ENCODE measurements around the gene DNAJC11.

Gene DNAJC11

DNA sequence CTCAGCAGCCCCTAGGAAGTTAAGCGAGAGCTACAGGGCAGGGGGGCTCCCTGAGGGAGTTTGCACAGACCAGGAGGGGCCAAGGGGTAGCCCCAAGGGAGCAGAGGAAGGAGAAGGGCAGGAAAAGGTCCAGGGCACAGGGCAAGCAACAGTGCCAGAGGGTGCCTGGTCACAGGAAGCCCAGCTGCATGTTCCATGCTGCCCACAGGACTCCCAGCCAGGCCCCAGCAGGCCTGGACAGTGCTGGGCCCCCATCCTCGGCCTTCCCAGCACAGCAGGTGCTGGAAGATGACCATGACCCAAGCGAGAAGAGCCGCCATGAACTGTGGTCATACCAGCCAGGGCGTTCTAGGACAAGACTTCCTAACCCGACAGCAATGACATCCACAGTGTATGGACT is 110.0 kb downstream of the DNAJC11 start:
- H4K8ac ChIP-seq (ENCODE audit: low read depth, low read length): no peak overlapping the region
- H2BK120ac ChIP-seq (ENCODE audit: low read depth, low read length): no peak overlapping the region
- no peak overlapping the region for H2BK12ac ChIP-seq (ENCODE audit: low read length)
- no peak overlapping the region for H3K18ac ChIP-seq (ENCODE audit: low read length)
- H3K79me1 ChIP-seq (ENCODE audit: low read depth, low read length): peaks cover 7% of the 10 kb centered on the region
- no peak overlapping the region for H3K27ac ChIP-seq (replicated peaks; ENCODE audit: low read length)
- no peak overlapping the region for H4K91ac ChIP-seq (ENCODE audit: low read depth, low read length, poor library complexity)
- peaks cover 55 to 96% of the 10 kb centered on the region in 2 donors for H3K36me3 ChIP-seq (replicated peaks in 1 of 2; ENCODE audit: control insufficient read depth in 2 of 2, insufficient read depth in 2 of 2, low read length in 2 of 2)
- H3K4ac ChIP-seq (ENCODE audit: low read length): no peak overlapping the region
- H2AK5ac ChIP-seq (ENCODE audit: low read depth, low read length): no peak overlapping the region
- no peak overlapping the region for H2BK5ac ChIP-seq (ENCODE audit: low read length)
- no peak overlapping the region for H3K4me2 ChIP-seq (ENCODE audit: insufficient read depth, low read length, poor library complexity, severe bottlenecking)
- H2AFZ ChIP-seq (ENCODE audit: low read length): no peak overlapping the region
- no peak overlapping the region for H3K14ac ChIP-seq (ENCODE audit: low read length)
- peak overlapping the region; percentile 8 for H3K23ac ChIP-seq (ENCODE audit: low read depth, low read length, poor library complexity)
- H3K27me3 ChIP-seq (ENCODE audit: control insufficient read depth in 3 of 3, insufficient read depth in 3 of 3, low read depth in 1 of 3, low read length in 3 of 3): no peaks in the 10 kb centered on the region
- no peak for DNase-seq (ENCODE audit: low spot score)
- H3K9ac ChIP-seq (ENCODE audit: low read depth, low read length, poor library complexity): peak overlapping the region; percentile 72
- H3K4me1 ChIP-seq (ENCODE audit: control insufficient read depth in 2 of 2, insufficient read depth in 1 of 2, low read depth in 1 of 2, low read length in 2 of 2): no peaks in the 10 kb centered on the region
- H2BK15ac ChIP-seq (ENCODE audit: low read length): no peak overlapping the region
- H3K4me3 ChIP-seq (ENCODE audit: low read length in 2 of 2): no peak overlapping the region
- H3K9me3 ChIP-seq (replicated peaks in 1 of 2; ENCODE audit: control insufficient read depth in 2 of 2, insufficient read depth in 1 of 2, low read depth in 1 of 2, low read length in 2 of 2): no peaks in the 10 kb centered on the region
- WGBS, 2 donors (ENCODE audit: extremely low coverage in 2 of 2, insufficient read length in 2 of 2, insufficient replicate concordance in 1 of 2): no CpG with 5 or more reads among the region's 6 CpGs

DNA sequence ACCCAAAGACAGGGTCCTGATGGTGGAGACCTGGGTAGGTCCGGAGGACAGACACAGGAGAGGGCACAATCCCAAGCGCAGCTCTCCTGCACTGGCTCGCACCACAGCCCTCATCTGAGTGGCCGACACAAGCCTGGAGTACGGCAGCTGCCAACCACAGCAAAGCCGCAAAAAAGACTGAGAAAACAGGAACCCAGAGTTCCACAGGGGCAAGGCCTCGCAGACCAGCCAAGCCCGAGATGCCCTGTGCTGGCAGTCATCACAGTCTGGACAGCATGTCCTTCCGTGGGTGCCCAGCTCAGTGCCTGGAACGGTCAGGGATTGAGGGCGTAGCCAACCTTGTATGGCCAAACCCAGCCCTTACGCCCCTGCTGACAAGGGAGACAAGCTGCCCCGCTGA is 110.4 kb downstream of the DNAJC11 start:
- Histone ChIP-seq H2AK5ac (ENCODE audit: low read depth, low read length) (no peak overlapping the region), H4K91ac (ENCODE audit: low read depth, low read length, poor library complexity) (no peak overlapping the region), H3K79me1 (ENCODE audit: low read depth, low read length) (peaks cover 8% of the 10 kb centered on the region), H2BK5ac (ENCODE audit: low read length) (no peak overlapping the region), H3K18ac (ENCODE audit: low read length) (no peak overlapping the region), H3K27ac (replicated peaks; ENCODE audit: low read length) (no peak overlapping the region), H3K23ac (ENCODE audit: low read depth, low read length, poor library complexity) (peak overlapping the region; percentile 8), H4K8ac (ENCODE audit: low read depth, low read length) (no peak overlapping the region), H2BK120ac (ENCODE audit: low read depth, low read length) (no peak overlapping the region), H3K36me3 (replicated peaks in 1 of 2; ENCODE audit: control insufficient read depth in 2 of 2, insufficient read depth in 2 of 2, low read length in 2 of 2) (peaks cover 53 to 91% of the 10 kb centered on the region in 2 donors), H3K4me2 (ENCODE audit: insufficient read depth, low read length, poor library complexity, severe bottlenecking) (no peak overlapping the region), H2AFZ (ENCODE audit: low read length) (no peak overlapping the region), H2BK12ac (ENCODE audit: low read length) (no peak overlapping the region), H3K27me3 (ENCODE audit: control insufficient read depth in 3 of 3, insufficient read depth in 3 of 3, low read depth in 1 of 3, low read length in 3 of 3) (no peaks in the 10 kb centered on the region), H3K14ac (ENCODE audit: low read length) (no peak overlapping the region), H3K9me3 (replicated peaks in 1 of 2; ENCODE audit: control insufficient read depth in 2 of 2, insufficient read depth in 1 of 2, low read depth in 1 of 2, low read length in 2 of 2) (no peaks in the 10 kb centered on the region), H2BK15ac (ENCODE audit: low read length) (no peak overlapping the region), H3K4me3 (ENCODE audit: low read length in 2 of 2) (no peak overlapping the region), H3K4ac (ENCODE audit: low read length) (no peak overlapping the region), H3K4me1 (ENCODE audit: control insufficient read depth in 2 of 2, insufficient read depth in 1 of 2, low read depth in 1 of 2, low read length in 2 of 2) (no peaks in the 10 kb centered on the region), H3K9ac (ENCODE audit: low read depth, low read length, poor library complexity) (peak overlapping the region; percentile 72)
- no peak for DNase-seq (ENCODE audit: low spot score)
- WGBS, 2 donors (ENCODE audit: extremely low coverage in 2 of 2, insufficient read length in 2 of 2, insufficient replicate concordance in 1 of 2): no CpG with 5 or more reads among the region's 13 CpGs

DNA sequence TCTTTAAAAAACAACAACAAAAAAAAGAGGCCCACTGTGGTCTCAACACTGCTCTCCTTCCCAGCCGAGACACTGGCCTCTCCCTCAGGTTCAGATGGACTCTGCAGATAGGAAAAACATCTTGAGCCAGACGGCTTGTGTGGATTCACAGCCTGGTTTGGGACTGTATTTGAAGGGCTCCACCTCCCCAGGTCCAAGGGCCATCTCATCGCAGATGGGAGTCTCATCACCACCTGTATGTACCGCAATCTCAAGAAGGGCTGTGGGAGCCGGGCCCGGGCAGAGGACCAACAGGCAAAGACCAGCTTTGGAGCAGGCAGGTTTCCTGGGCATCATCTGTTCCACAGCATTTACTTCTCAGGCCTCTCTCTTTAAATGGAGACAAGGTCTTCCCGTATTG is 111.6 kb downstream of the DNAJC11 start:
- H2AK5ac ChIP-seq (ENCODE audit: low read depth, low read length): no peak overlapping the region
- DNase-seq (ENCODE audit: low spot score): no peak
- H3K4me2 ChIP-seq (ENCODE audit: insufficient read depth, low read length, poor library complexity, severe bottlenecking): no peak overlapping the region
- no peak overlapping the region for H3K23ac ChIP-seq (ENCODE audit: low read depth, low read length, poor library complexity)
- H3K27ac ChIP-seq (replicated peaks; ENCODE audit: low read length): no peak overlapping the region
- H3K4me1 ChIP-seq (ENCODE audit: control insufficient read depth in 2 of 2, insufficient read depth in 1 of 2, low read depth in 1 of 2, low read length in 2 of 2): no peaks in the 10 kb centered on the region
- no peak overlapping the region for H3K4me3 ChIP-seq (ENCODE audit: low read length in 2 of 2)
- no peak overlapping the region for H3K14ac ChIP-seq (ENCODE audit: low read length)
- no peak overlapping the region for H2BK12ac ChIP-seq (ENCODE audit: low read length)
- H3K9ac ChIP-seq (ENCODE audit: low read depth, low read length, poor library complexity): no peak overlapping the region
- H2BK120ac ChIP-seq (ENCODE audit: low read depth, low read length): no peak overlapping the region
- H4K8ac ChIP-seq (ENCODE audit: low read depth, low read length): no peak overlapping the region
- H2BK15ac ChIP-seq (ENCODE audit: low read length): no peak overlapping the region
- no peaks in the 10 kb centered on the region for H3K27me3 ChIP-seq (ENCODE audit: control insufficient read depth in 3 of 3, insufficient read depth in 3 of 3, low read depth in 1 of 3, low read length in 3 of 3)
- no CpG with 5 or more reads among the region's 7 CpGs for WGBS, 2 donors (ENCODE audit: extremely low coverage in 2 of 2, insufficient read length in 2 of 2, insufficient replicate concordance in 1 of 2)
- no peak overlapping the region for H3K18ac ChIP-seq (ENCODE audit: low read length)
- no peak overlapping the region for H3K4ac ChIP-seq (ENCODE audit: low read length)
- no peak overlapping the region for H2AFZ ChIP-seq (ENCODE audit: low read length)
- H3K36me3 ChIP-seq (replicated peaks in 1 of 2; ENCODE audit: control insufficient read depth in 2 of 2, insufficient read depth in 2 of 2, low read length in 2 of 2): peaks cover 43 to 80% of the 10 kb centered on the region in 2 donors
- no peak overlapping the region for H4K91ac ChIP-seq (ENCODE audit: low read depth, low read length, poor library complexity)
- H3K79me1 ChIP-seq (ENCODE audit: low read depth, low read length): peaks cover 12% of the 10 kb centered on the region
- H2BK5ac ChIP-seq (ENCODE audit: low read length): no peak overlapping the region
- no peaks in the 10 kb centered on the region for H3K9me3 ChIP-seq (replicated peaks in 1 of 2; ENCODE audit: control insufficient read depth in 2 of 2, insufficient read depth in 1 of 2, low read depth in 1 of 2, low read length in 2 of 2)

DNA sequence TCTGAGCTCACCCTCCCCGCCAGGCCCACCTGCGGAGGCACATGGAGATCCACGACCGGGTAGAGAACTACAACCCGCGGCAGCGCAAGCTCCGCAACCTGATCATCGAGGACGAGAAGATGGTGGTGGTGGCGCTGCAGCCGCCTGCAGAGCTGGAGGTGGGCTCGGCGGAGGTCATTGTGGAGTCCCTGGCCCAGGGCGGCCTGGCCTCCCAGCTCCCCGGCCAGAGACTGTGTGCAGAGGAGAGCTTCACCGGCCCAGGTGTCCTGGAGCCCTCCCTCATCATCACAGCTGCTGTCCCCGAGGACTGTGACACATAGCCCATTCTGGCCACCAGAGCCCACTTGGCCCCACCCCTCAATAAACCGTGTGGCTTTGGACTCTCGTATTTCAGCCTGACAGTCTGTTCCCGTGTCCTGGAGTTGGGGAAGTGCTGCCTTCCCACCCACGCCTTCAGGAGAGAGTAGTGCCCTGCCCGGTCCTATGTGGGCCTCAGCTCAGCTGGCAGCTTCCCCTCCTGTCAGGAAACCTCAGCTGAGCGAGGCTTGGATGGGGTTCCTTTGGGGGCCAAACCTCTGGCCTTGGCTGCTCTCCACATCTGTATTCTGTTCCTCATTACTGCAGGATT is 112.6 kb downstream of the DNAJC11 start:
- H3K27me3 ChIP-seq (ENCODE audit: control insufficient read depth in 3 of 3, insufficient read depth in 3 of 3, low read depth in 1 of 3, low read length in 3 of 3): no peaks in the 10 kb centered on the region
- no peak overlapping the region for H2BK15ac ChIP-seq (ENCODE audit: low read length)
- no peak overlapping the region for H3K4me2 ChIP-seq (ENCODE audit: insufficient read depth, low read length, poor library complexity, severe bottlenecking)
- DNase-seq (ENCODE audit: low spot score): no peak
- H3K79me1 ChIP-seq (ENCODE audit: low read depth, low read length): peaks cover 16% of the 10 kb centered on the region
- no peak overlapping the region for H3K18ac ChIP-seq (ENCODE audit: low read length)
- H3K4ac ChIP-seq (ENCODE audit: low read length): no peak overlapping the region
- no peak overlapping the region for H2BK12ac ChIP-seq (ENCODE audit: low read length)
- H4K8ac ChIP-seq (ENCODE audit: low read depth, low read length): peak overlapping the region; percentile 72
- no peak overlapping the region for H2AK5ac ChIP-seq (ENCODE audit: low read depth, low read length)
- no CpG with 5 or more reads among the region's 24 CpGs for WGBS, 2 donors (ENCODE audit: extremely low coverage in 2 of 2, insufficient read length in 2 of 2, insufficient replicate concordance in 1 of 2)
- H2AFZ ChIP-seq (ENCODE audit: low read length): no peak overlapping the region
- H3K9me3 ChIP-seq (replicated peaks in 1 of 2; ENCODE audit: control insufficient read depth in 2 of 2, insufficient read depth in 1 of 2, low read depth in 1 of 2, low read length in 2 of 2): no peaks in the 10 kb centered on the region
- peak overlapping the region; percentile 55 for H3K23ac ChIP-seq (ENCODE audit: low read depth, low read length, poor library complexity)
- H3K36me3 ChIP-seq (replicated peaks in 1 of 2; ENCODE audit: control insufficient read depth in 2 of 2, insufficient read depth in 2 of 2, low read length in 2 of 2): peaks cover 39 to 77% of the 10 kb centered on the region in 2 donors
- H2BK5ac ChIP-seq (ENCODE audit: low read length): peak overlapping the region; percentile 66
- no peak overlapping the region for H2BK120ac ChIP-seq (ENCODE audit: low read depth, low read length)
- H3K4me3 ChIP-seq (ENCODE audit: low read length in 2 of 2): no peak overlapping the region
- no peak overlapping the region for H3K14ac ChIP-seq (ENCODE audit: low read length)
- H4K91ac ChIP-seq (ENCODE audit: low read depth, low read length, poor library complexity): no peak overlapping the region
- H3K4me1 ChIP-seq (ENCODE audit: control insufficient read depth in 2 of 2, insufficient read depth in 1 of 2, low read depth in 1 of 2, low read length in 2 of 2): no peaks in the 10 kb centered on the region
- H3K27ac ChIP-seq (replicated peaks; ENCODE audit: low read length): no peak overlapping the region
- no peak overlapping the region for H3K9ac ChIP-seq (ENCODE audit: low read depth, low read length, poor library complexity)

All from neuronal stem cell (in vitro differentiated cells).